Spleen (tissue), 7 donors: ENCODE data around the gene RRAGA.

Experiments
- CTCF ChIP-seq, 11 experiments: fragments of 200-600 bp in 7 of 11; fragments of 450-650 bp in 4 of 11; sonication (generic) in 4 of 11; IDR thresholded peaks in 8 of 11; conservative IDR thresholded peaks in 3 of 11; 1 replicate in 7 of 11; 2 replicates in 4 of 11; pipeline versions ENCODE4 v1.4.0 to v1.8.0; 2016 to 2021; ENCODE audit warnings: antibody characterized with exemption in 11 of 11, inconsistent platforms in 4 of 11, mild to moderate bottlenecking in 1 of 11
- POLR2A ChIP-seq, 3 donors: fragments of 450-650 bp; IDR thresholded peaks; one replicate each; pipeline ENCODE4 v1.5.1; 2017; ENCODE audit warnings: antibody characterized with exemption in 3 of 3, mild to moderate bottlenecking in 1 of 3
- donor health status: DM: no; HTN: no; CAD: no; lungs with moderate emphysema.
- donor health status: DM: no; HTN: no; CAD: no.
- donor health status: DM: no; HTN: no; CAD: no.

- no peak for TF ChIP-seq CTCF (IDR thresholded peaks at IDR 0.05 in 8 of 11, conservative IDR thresholded peaks at IDR 0.05 in 3 of 11)
- no peak for TF ChIP-seq POLR2A (IDR thresholded peaks at IDR 0.05)
Measured at GRCh38 chr9:19022206-19022605, 27.0 kb upstream of the RRAGA start.
